ENCODE results near the gene INSC.

- TF ChIP-seq POLR2A (IDR thresholded peaks at IDR 0.05) (no peak), CTCF (IDR thresholded peaks at IDR 0.05) (no peak)
Observed at GRCh38 chr11:15124528-15124927, 9.8 kb downstream of the INSC start.

Measured in body of pancreas (tissue), 4 donors.